K562 (cell line): ENCODE data around the gene SYNCRIP. TPM values are rescaled to one million over a fixed set of nuclear protein-coding genes. Genes with fewer than 3 reads are reported as not detected.

Experiments
- ETV6 ChIP-seq, 3 experiments: fragments of 150-350 bp in 1 of 3; sonication (generic) in 1 of 3; formaldehyde crosslinking in 1 of 3; IDR thresholded peaks; 2 replicates each; pipeline versions ENCODE4 v1.6.1 to v1.8.0; 2014 to 2022; ENCODE audit warnings: borderline replicate concordance in 2 of 3, low read depth in 2 of 3, antibody characterized with exemption in 1 of 3, low read length in 1 of 3, mild to moderate bottlenecking in 1 of 3, missing genetic modification reagents in 1 of 3
- HNRNPH1 ChIP-seq: fragments of 200-400 bp; formaldehyde crosslinking; optimal IDR thresholded peaks from 2 replicates; pipeline ENCODE3; 2017; ENCODE audit warnings: low read depth, mild to moderate bottlenecking, low read length, moderate library complexity
- HSF4 ChIP-seq: fragments of 250-450 bp; sonication (Bioruptor Pico); IDR thresholded peaks from 2 replicates; pipeline ENCODE4 v2.1.2; 2022; ENCODE audit warnings: mild to moderate bottlenecking, moderate library complexity, borderline replicate concordance
- KDM5B ChIP-seq: fragments of 200-600 bp; sonication (generic); IDR thresholded peaks from 2 replicates; pipeline ENCODE4 v1.6.1; 2012; ENCODE audit warnings: low read depth, mild to moderate bottlenecking, moderate library complexity, low read length, control low read depth, inconsistent platforms; ENCODE audit not compliant: insufficient replicate concordance
- PURB ChIP-seq: sonication (generic); formaldehyde crosslinking; IDR thresholded peaks from 2 replicates; pipeline ENCODE4 v1.9.0; 2021; ENCODE audit warnings: low read depth, mild to moderate bottlenecking, missing genetic modification reagents
- REST ChIP-seq, 2 experiments: fragments of 450-650 bp; formaldehyde crosslinking in 1 of 2; IDR thresholded peaks; 2 replicates each; pipeline versions ENCODE4 v1.4.0 to v1.6.1; 2014 to 2020; ENCODE audit warnings: mild to moderate bottlenecking in 2 of 2, borderline replicate concordance in 1 of 2, low read depth in 1 of 2
- STAG1 ChIP-seq: sonication (generic); formaldehyde crosslinking; IDR thresholded peaks from 2 replicates; pipeline ENCODE4 v1.5.0; 2020; ENCODE audit warnings: missing genetic modification reagents, borderline replicate concordance
- TRIM28 ChIP-seq: fragments of 450-650 bp; IDR thresholded peaks from 2 replicates; pipeline ENCODE4 v1.6.1; 2017
- ZNF274 ChIP-seq: IDR thresholded peaks from 2 replicates; pipeline ENCODE4 v1.6.1; 2011; ENCODE audit warnings: low read depth, mild to moderate bottlenecking, low read length, moderate library complexity, borderline replicate concordance
- ZNF398 ChIP-seq: fragments of 250-450 bp; sonication (Bioruptor Pico); IDR thresholded peaks from 2 replicates; pipeline ENCODE4 v1.8.0; 2021; ENCODE audit warnings: moderate library complexity, mild to moderate bottlenecking, inconsistent platforms
- polyA plus RNA-seq, 8 experiments: library from polyadenylated mRNA; depleted of rRNA in 4 of 8; stranded (reverse) in 5 of 8; unstranded in 3 of 8; fragments of >200 nt; fragmentation: Nextera tagmentation in 2 of 8; fragmentation: Illumina TruSeq in 1 of 8; extraction: Ambion mirVana in 2 of 8; extraction: Trizol in 1 of 8; gene quantifications; 2 replicates each; pipeline versions ENCODE4 v1.2.1 to v1.2.3, GENCODE V29; 2011 to 2014; ENCODE audit warnings: inconsistent platforms in 1 of 8, missing spikeins in 1 of 8
- total RNA-seq, 7 experiments: library from RNA; depleted of rRNA in 6 of 7; stranded (reverse); fragments of >200 nt in 6 of 7; fragmentation: Illumina TruSeq in 2 of 7; extraction: Trizol in 2 of 7; gene quantifications; 2 replicates each; pipeline versions ENCODE4 v1.2.1 to v1.2.3, GENCODE V29; 2011 to 2021; ENCODE audit warnings: low replicate concordance in 1 of 7

Gene SYNCRIP
- total and polyA plus RNA-seq, 9 of the 15 experiments (the other 6 are each of a cell fraction or from before 2014, with no cell fraction given): 46.5 to 295 (median 140) TPM

GRCh38 chr6:85641897-85642773 lies 551 bp downstream of the SYNCRIP start (continued):
- no peak for TF ChIP-seq ZNF398
- TF ChIP-seq TRIM28: no peak
- no peak for TF ChIP-seq PURB (CRISPR knock-in tag)
- TF ChIP-seq KDM5B: peak; percentile 7
- no peak for TF ChIP-seq REST (IDR thresholded peaks at IDR 0.05; ENCODE audit: borderline replicate concordance)
- TF ChIP-seq REST (CRISPR knock-in tag; IDR thresholded peaks at IDR 0.05; ENCODE audit: low read depth): no peak
- TF ChIP-seq STAG1: no peak
- TF ChIP-seq ZNF274: no peak
- TF ChIP-seq HNRNPH1: no peak
- TF ChIP-seq ETV6 (IDR thresholded peaks at IDR 0.05; ENCODE audit: borderline replicate concordance in 1 of 2, low read depth in 2 of 2, low read length in 1 of 2): no peak
- 0 out of 2 replicates have a peak, but pooled peaks have one; percentile 44 for TF ChIP-seq ETV6 (CRISPR knock-in tag; IDR thresholded peaks at IDR 0.05; ENCODE audit: borderline replicate concordance)
- TF ChIP-seq HSF4 (CRISPR knock-in tag): no peak
